GM19240 (cell line): ENCODE measurements around the gene NRG3.

ENCODE experiments used
- DNase-seq: peaks from one replicate; pipeline ENCODE4 v3.0.0; 2011; ENCODE audit warnings: low spot score; ENCODE audit not compliant: insufficient read length

The NRG3 gene

GRCh38 chr10:81874875-81875466, at the start of gene NRG3:
Gene NRG3 (plus strand): TSS chr10:81875194.
- no peak for DNase-seq

DNA sequence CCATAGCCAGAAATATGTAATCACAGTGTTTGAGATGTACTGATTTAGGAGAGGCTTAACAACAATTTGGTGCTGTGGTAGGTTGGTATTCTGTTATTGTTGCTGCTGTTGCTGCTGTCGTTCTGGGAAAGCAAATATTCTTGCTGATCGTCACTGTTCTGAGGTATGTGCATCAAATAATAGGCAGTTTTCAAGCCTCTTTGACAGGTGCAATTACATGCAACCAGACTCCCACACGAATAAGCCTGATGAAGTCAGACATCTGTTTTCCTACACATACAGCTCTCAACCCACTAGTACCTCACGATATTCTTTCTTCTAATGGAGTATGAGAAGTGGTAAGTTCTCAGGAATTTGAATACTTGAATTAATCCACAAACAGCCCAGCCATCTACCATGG, 46.7 kb upstream of the NRG3 start:
- DNase-seq: no peak

DNA sequence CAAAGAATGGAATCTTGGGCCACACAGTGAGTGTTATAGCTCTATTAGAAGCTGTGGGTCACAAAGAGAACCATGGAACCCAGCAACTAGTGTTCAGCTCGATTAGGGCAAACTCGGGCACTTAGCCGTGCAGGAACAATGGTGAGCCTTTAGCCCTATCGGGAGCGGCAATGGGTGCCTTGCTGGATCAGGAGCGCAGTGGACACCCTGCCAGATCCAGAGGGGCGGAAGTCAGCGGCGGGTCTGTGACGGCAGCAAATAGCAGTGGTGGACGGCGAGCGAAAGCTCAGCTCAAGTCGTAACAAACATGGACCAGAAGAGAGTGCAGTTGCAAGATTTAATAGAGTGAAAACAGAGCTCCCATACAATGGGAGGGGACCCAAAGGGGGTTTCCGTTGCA, 43.9 kb upstream of the NRG3 start:
- DNase-seq: no peak

DNA sequence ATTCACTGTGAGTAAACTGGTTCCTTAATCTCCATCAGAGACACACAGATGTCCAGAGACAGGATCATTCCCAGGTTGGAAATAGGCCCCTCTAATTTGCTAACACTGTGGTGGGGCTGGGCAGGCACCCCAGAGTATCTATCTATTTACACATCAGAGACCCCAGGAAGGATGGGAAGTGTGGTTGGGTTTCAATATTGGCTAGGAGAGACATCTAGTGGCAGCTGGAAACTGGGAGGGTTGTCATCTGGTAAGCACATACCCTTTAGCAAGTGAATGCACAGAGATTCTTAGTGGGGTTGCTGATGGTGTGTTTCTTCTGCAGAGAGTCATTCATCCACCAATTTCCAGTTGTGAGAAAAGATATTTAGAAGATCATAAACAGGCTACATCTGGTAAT, 36.0 kb upstream of the NRG3 start:
- no peak for DNase-seq

DNA sequence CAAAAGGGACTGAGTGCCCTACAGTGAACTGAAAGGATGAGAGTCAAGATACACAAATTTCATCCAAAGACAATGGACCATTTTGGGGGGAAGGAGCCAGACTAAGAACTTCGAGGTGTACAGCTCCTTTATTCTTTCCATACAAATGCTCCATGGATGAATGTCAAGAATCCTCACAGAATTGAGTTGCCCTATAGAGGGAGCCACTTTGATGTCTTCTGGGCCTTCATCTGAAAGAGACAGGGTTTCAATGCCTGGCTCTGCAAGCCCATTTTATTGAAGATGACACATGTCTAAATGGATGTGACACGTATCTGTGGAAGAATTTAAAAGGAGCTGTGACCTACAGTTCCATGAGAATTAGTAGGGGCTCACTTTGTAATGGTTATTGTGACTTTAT, 32.0 kb upstream of the NRG3 start:
- DNase-seq: no peak

GRCh38 chr10:81847675-81848074, 27.3 kb upstream of the NRG3 start:
- DNase-seq: no peak

DNA sequence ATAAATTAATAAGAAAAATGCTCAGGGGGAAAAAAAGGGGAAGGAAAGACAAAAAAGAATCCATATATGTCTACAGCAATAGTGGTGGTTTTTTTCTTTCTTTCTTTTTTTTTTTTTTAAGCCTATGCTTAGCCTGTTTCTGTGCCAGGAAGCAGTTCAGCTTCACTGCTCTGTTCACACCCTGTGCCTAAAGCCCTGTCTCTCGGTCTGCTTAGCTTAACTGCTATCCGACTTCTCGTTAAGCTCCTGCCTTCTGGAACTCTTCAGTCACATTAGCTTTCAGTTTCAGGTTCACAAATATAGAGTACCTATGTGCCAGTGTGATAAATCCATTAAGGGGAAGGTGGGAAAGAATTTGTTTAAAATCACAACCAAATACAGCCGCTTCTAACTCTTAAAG, 26.5 kb upstream of the NRG3 start:
- DNase-seq: no peak

- DNase-seq: no peak
These were observed 26.1 kb upstream of the NRG3 start for GRCh38 chr10:81848931-81849330.

- no peak for DNase-seq
These were observed 12.4 kb upstream of the NRG3 start for GRCh38 chr10:81862596-81862995.

- no peak for DNase-seq
These were observed 11.2 kb upstream of the NRG3 start for GRCh38 chr10:81863771-81864170.

DNA sequence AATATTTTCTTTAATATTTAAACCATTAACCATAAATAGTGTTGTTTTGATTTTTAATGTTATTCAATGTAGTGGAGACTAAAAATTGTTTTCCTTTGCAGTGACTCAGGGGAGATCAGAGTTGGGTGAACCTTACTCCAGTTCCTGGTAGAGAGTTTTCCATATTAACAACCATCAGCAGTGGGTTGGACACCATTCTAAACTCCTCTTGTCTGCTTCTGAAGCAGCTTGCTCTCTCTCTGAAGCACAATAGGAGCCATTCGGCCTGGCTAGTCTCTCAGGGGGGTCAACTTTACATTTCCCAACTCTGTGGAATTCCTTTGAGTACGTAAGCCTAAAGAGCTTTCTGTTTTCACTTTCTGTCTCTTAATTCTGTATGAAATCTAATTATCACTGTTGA, 9.4 kb upstream of the NRG3 start:
- DNase-seq: no peak

DNA sequence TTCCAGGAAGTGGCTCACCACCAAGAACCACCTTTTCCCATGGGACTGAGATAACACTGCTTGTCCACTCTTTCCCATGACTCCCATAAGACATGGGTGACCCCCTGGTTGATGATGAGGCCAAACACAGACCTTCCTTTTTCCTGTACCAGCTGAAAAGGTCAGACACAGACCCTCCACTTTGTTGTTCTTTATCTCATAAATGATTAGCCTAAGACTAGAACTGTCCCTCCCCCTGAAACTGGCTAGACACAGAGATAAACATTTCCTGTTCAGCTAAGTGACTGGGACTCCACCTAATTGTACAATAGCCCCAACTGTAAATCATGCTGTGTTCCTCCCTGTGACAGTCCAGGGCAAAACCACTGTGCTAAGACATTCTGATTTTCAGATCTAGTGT, 8.2 kb upstream of the NRG3 start:
- no peak for DNase-seq

GRCh38 chr10:81870472-81870871, 4.5 kb upstream of the NRG3 start:
- DNase-seq: no peak

DNA sequence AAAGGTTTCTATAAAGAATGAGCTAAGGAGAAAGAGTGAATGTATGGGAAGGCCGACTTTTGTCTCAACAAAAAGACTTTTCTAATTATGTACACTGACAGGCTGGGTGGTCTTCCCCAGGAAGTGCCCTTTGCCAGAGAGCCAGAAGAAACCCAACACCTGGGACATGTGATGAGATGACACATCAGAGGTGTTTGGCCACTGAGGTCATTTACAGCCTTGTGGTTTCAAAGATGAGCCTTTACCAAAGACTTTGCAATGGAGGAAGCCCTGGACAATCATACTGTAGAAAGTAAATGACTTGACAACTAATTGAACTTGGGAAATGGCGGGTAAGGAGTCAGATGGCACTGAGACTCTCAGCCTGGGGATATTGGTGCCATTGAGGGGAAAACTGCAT, 3.4 kb upstream of the NRG3 start:
- DNase-seq: no peak

DNA sequence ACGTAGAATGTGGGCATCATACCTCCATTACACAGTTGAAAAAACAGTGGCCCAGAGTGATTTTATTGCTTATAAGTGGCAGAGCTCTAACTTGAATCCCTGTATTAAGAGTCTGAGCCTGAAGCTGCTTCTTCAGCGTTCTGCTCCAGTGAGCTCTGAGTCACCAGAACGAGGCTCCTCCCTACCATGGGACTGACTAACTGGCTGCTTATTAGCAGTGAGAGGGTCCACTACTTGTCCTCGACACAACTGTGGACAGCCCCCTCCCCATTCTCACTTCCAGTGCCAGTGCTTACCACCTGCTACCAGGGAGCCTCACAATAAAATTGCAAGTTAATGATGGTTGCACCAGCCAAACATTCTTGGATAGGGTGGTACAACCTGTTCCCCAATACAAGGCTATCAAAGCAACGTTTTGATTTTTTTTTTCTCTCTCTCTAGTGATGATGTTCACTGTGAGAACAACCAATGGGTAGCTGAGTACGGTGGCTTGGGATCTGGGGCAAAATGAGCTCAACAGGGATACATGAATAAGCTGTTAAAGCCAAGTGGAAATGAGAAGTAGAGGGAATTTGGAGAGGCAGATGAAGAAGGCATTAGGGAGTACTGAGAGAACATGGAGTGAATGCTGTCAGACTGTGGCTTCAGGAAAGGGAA, 2.7 kb upstream of the NRG3 start:
- DNase-seq: no peak

DNA sequence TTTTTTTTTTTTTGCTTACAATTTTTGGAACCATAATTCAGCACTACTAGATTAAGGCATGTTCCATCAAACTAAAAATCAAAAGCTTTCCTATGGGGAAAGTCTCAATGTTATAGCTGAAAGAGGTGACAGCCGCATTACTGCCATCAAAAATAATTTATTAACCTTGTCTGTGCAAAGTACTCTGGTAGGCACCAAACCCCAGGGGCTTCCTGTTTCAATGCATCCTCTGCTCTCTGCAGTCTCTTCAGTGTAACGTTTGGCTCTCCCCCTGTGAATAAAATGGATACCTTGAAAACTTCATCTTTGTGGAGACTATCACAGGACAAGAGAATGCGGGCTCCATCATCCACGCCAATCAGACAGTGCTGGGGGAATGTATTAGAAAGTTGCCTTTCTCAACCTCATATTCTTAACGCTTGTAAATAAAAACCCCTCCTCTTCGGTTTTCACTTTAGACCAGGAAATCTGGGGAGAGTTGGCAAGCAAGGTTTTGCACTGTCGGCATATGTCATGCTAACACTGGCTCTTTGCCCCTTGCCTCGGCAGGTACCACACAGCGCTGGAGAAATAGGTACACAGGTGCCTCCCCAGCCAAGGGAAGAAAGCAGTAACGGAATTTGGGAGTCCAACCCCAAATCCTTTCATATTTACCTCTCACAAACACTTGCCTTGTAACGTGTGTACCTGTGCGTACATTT, 1.6 kb upstream of the NRG3 start:
- DNase-seq: no peak

GRCh38 chr10:81873932-81874816, 820 bp upstream of the NRG3 start:
- no peak for DNase-seq

DNA sequence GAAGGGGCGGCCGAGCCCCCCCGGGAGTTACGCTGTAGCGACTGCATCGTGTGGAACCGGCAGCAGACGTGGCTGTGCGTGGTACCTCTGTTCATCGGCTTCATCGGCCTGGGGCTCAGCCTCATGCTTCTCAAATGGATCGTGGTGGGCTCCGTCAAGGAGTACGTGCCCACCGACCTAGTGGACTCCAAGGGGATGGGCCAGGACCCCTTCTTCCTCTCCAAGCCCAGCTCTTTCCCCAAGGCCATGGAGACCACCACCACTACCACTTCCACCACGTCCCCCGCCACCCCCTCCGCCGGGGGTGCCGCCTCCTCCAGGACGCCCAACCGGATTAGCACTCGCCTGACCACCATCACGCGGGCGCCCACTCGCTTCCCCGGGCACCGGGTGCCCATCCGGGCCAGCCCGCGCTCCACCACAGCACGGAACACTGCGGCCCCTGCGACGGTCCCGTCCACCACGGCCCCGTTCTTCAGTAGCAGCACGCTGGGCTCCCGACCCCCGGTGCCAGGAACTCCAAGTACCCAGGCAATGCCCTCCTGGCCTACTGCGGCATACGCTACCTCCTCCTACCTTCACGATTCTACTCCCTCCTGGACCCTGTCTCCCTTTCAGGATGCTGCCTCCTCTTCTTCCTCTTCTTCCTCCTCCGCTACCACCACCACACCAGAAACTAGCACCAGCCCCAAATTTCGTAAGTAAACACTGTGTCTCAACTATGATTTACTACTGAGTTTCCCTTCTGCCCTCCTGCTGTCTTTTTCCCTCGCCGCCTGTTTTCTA, 666 bp downstream of the NRG3 start:
- DNase-seq: no peak

- no peak for DNase-seq
These were observed 1.5 kb downstream of the NRG3 start for GRCh38 chr10:81876253-81877077.

DNA sequence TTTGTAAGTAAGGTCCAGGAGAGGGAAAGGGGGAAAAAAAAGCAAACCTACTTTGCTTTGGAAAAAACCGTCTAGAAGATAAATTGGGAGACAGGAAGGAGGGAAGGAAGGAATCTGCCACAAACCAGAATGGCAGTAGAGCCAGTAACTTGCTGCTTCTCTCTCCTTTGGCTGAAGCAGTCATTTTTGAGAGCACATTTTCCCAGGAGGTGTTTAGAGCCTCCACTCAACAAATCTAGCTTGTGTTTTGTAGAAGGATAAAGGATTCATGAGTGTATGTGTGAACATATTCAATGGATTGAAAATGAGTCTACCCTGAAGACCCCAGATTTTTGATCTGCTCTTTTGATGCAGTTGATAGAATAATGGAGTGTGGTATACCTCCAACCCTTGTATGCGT, 2.6 kb downstream of the NRG3 start:
- DNase-seq: no peak
